IMR-90 (cell line): Measurements from ENCODE around the gene KMT2E. TPM values are rescaled to one million over a fixed set of nuclear protein-coding genes. Genes with fewer than 3 reads are reported as not detected.
A peak's percentile ranks its signal among the peaks of the same experiment; 100 is the strongest.

Source experiments
- ATAC-seq: fragments of 200-7000 bp; cut with Tn5 transposase; 2 replicates; pipeline ENCODE4 v1.9.1; 2020; ENCODE audit warnings: low read depth, mild to moderate bottlenecking, moderate library complexity
- BruUV-seq: library from RNA; stranded (reverse); fragments of 400-500 nt; replicated peaks from 2 replicates; lab custom pipeline; 2021; lab: Mats Ljungman, UMichigan
- CTCF ChIA-PET: fragments of 300-600 bp; formaldehyde crosslinking; extraction: SDS; loops from one replicate; lab custom pipeline; 2021; ENCODE audit warnings: antibody characterized with exemption; lab: Yijun Ruan, JAX
- POLR2A ChIA-PET: fragments of 300-600 bp; sonication (Branson Sonifier 250); formaldehyde crosslinking; loops from one replicate; lab custom pipeline; 2022; ENCODE audit warnings: antibody characterized with exemption; ENCODE audit not compliant: unreplicated experiment; lab: Charles Lee
- DNase-seq: peaks from one replicate; pipeline ENCODE4 v3.0.0; 2013
- H2AFZ ChIP-seq: replicated peaks from 2 replicates; pipeline ENCODE3; 2013; ENCODE audit warnings: low read length, mild to moderate bottlenecking; ENCODE audit not compliant: poor library complexity
- H2AK5ac ChIP-seq: 2 replicates; pipeline ENCODE4 v1.6.1; 2013; ENCODE audit warnings: low read depth, low read length, inconsistent platforms
- H2AK9ac ChIP-seq: replicated peaks from 2 replicates; pipeline ENCODE3; 2013; ENCODE audit warnings: mild to moderate bottlenecking, low read depth, low read length, moderate library complexity; ENCODE audit not compliant: poor library complexity
- H2BK120ac ChIP-seq: 2 replicates; pipeline ENCODE4 v1.6.1; 2013; ENCODE audit warnings: low read depth, low read length, inconsistent platforms
- H2BK15ac ChIP-seq: 3 replicates; pipeline ENCODE4 v1.6.1; 2013; ENCODE audit warnings: low read depth, low read length, inconsistent platforms
- H2BK20ac ChIP-seq: 2 replicates; pipeline ENCODE4 v1.6.1; 2013; ENCODE audit warnings: low read depth, mild to moderate bottlenecking, inconsistent platforms, low read length, moderate library complexity
- H2BK5ac ChIP-seq: 2 replicates; pipeline ENCODE4 v1.6.1; 2013; ENCODE audit warnings: mild to moderate bottlenecking, low read depth, low read length, inconsistent platforms; ENCODE audit not compliant: poor library complexity, severe bottlenecking
- H3K14ac ChIP-seq: replicated peaks from 2 replicates; pipeline ENCODE4 v1.6.1; 2013; ENCODE audit warnings: low read depth, low read length, inconsistent platforms
- H3K18ac ChIP-seq: 2 replicates; pipeline ENCODE4 v1.6.1; 2013; ENCODE audit warnings: low read depth, low read length, control low read depth
- H3K23ac ChIP-seq: 2 replicates; pipeline ENCODE4 v1.6.1; 2013; ENCODE audit warnings: low read depth, low read length, inconsistent platforms
- H3K27ac ChIP-seq: 2 replicates; pipeline ENCODE4 v1.5.1; 2013; ENCODE audit warnings: mild to moderate bottlenecking, control low read depth, low read length; ENCODE audit not compliant: insufficient read depth
- H3K27me3 ChIP-seq: 2 replicates; pipeline ENCODE4 v1.6.1; 2013; ENCODE audit warnings: low read length; ENCODE audit not compliant: control insufficient read depth, insufficient read depth
- H3K36me3 ChIP-seq: 2 replicates; pipeline ENCODE4 v1.6.1; 2013; ENCODE audit warnings: low read length, mixed read lengths; ENCODE audit not compliant: control insufficient read depth, insufficient read depth
- H3K4ac ChIP-seq: 2 replicates; pipeline ENCODE4 v1.6.1; 2013; ENCODE audit warnings: low read depth, low read length, inconsistent platforms
- H3K4me1 ChIP-seq: 2 replicates; pipeline ENCODE4 v1.6.1; 2013; ENCODE audit warnings: low read length, mixed read lengths; ENCODE audit not compliant: control insufficient read depth, insufficient read depth
- H3K4me2 ChIP-seq: 2 replicates; pipeline ENCODE4 v1.6.1; 2013; ENCODE audit warnings: low read depth, mild to moderate bottlenecking, control low read depth, low read length, moderate library complexity
- H3K4me3 ChIP-seq: 2 replicates; pipeline ENCODE4 v1.5.1; 2013; ENCODE audit warnings: low read depth, mild to moderate bottlenecking, control low read depth, low read length, moderate library complexity; ENCODE audit not compliant: insufficient read depth
- H3K56ac ChIP-seq: 2 replicates; pipeline ENCODE4 v1.6.1; 2013; ENCODE audit warnings: low read length, inconsistent platforms; ENCODE audit not compliant: insufficient read depth; ENCODE audit errors: extremely low read depth
- H3K79me1 ChIP-seq, 2 experiments: 2 replicates each; pipeline ENCODE4 v1.6.1; 2013; ENCODE audit warnings: low read length in 2 of 2, inconsistent platforms in 1 of 2, low read depth in 1 of 2
- H3K9ac ChIP-seq: 2 replicates; pipeline ENCODE4 v1.6.1; 2013; ENCODE audit warnings: low read depth, low read length, control low read depth
- H3K9me1 ChIP-seq: 2 replicates; pipeline ENCODE4 v1.6.1; 2013; ENCODE audit warnings: low read length, inconsistent platforms; ENCODE audit not compliant: insufficient read depth
- H3K9me3 ChIP-seq: 2 replicates; pipeline ENCODE4 v1.6.1; 2013; ENCODE audit warnings: low read length; ENCODE audit not compliant: control insufficient read depth, insufficient read depth
- H4K20me1 ChIP-seq: 2 replicates; pipeline ENCODE4 v1.6.1; 2013; ENCODE audit warnings: low read length, inconsistent platforms; ENCODE audit not compliant: insufficient read depth
- H4K5ac ChIP-seq: 2 replicates; pipeline ENCODE4 v1.6.1; 2013; ENCODE audit warnings: mild to moderate bottlenecking, low read depth, low read length, control low read depth
- H4K8ac ChIP-seq, 2 experiments: 2 replicates each; pipeline ENCODE4 v1.6.1; 2013; ENCODE audit warnings: low read depth in 2 of 2, low read length in 2 of 2, control low read depth in 1 of 2, inconsistent platforms in 1 of 2
- H4K91ac ChIP-seq: 2 replicates; pipeline ENCODE4 v1.6.1; 2013; ENCODE audit warnings: low read depth, low read length, inconsistent platforms; ENCODE audit not compliant: insufficient read depth
- BHLHE40 ChIP-seq: fragments of 150-350 bp; IDR thresholded peaks from 2 replicates; pipeline ENCODE4 v1.6.1; 2016; ENCODE audit warnings: mild to moderate bottlenecking, low read depth, low read length
- FOS ChIP-seq: fragments of 150-350 bp; IDR thresholded peaks from 2 replicates; pipeline ENCODE4 v1.6.1; 2016; ENCODE audit warnings: low read depth, low read length
- MAFK ChIP-seq: IDR thresholded peaks from 2 replicates; pipeline ENCODE4 v1.6.1; 2012; ENCODE audit warnings: low read depth, low read length, improper control_type of control experiment
- MAZ ChIP-seq: IDR thresholded peaks from 2 replicates; pipeline ENCODE4 v1.6.1; 2012; ENCODE audit warnings: low read depth, mild to moderate bottlenecking, low read length, improper control_type of control experiment, moderate library complexity, borderline replicate concordance
- RCOR1 ChIP-seq: IDR thresholded peaks from 2 replicates; pipeline ENCODE4 v1.6.1; 2012; ENCODE audit warnings: mild to moderate bottlenecking, low read length, improper control_type of control experiment; ENCODE audit not compliant: insufficient replicate concordance
- SMC3 ChIP-seq: fragments of 150-350 bp; IDR thresholded peaks from 2 replicates; pipeline ENCODE4 v1.6.1; 2016; ENCODE audit warnings: low read depth, mild to moderate bottlenecking, antibody characterized with exemption, low read length, moderate library complexity
- WGBS, 2 experiments: methylation state at CpG; one replicate each; pipeline versions ENCODE4 v1.1.5 to v1.1.7; 2013; ENCODE audit warnings: missing lambda C conversion rate in 2 of 2; ENCODE audit not compliant: insufficient read length in 1 of 2; ENCODE audit errors: extremely low coverage in 2 of 2; 5-methylcytosine and 5-hydroxymethylcytosine counted together
- dilution Hi-C: fragments of 300-500 bp; cut with HindIII; formaldehyde crosslinking; loops from one replicate; pipeline ENCODE4 v1.14.3; 2018; ENCODE audit warnings: low sequenced_read_pairs; ENCODE audit not compliant: unreplicated experiment
- in situ Hi-C: fragments of 300-500 bp; cut with MboI; formaldehyde crosslinking; loops from 3 replicates; pipeline ENCODE4 v1.14.3; 2019; ENCODE audit warnings: low sequenced_read_pairs, inconsistent platforms, mixed read lengths
- intact Hi-C: fragments of 100-400 bp; cut with micrococcal nuclease; formaldehyde crosslinking; loops from 2 replicates; pipeline ENCODE4 v1.10.0; 2022
- polyA plus RNA-seq, 3 experiments: library from polyadenylated mRNA; depleted of rRNA; stranded (reverse); fragments of >200 nt; gene quantifications; 2 replicates each; pipeline ENCODE4 v1.2.3, GENCODE V29; 2012; ENCODE audit warnings: low replicate concordance in 1 of 3
- total RNA-seq: library from RNA; depleted of rRNA; stranded (reverse); fragments of >200 nt; gene quantifications from 2 replicates; pipeline ENCODE4 v1.2.3, GENCODE V29; 2012
- TF ChIP-seq, protein P1 (sequence below): fragments of 150-350 bp; IDR thresholded peaks from 2 replicates; pipeline ENCODE4 v1.6.1; 2016; ENCODE audit warnings: low read depth, mild to moderate bottlenecking, low read length, moderate library complexity, borderline replicate concordance

KMT2E gene
- total and polyA plus RNA-seq, 2 of the 4 experiments (the other 2 are of a cell fraction) = 16.8 to 79.2 TPM

DNA sequence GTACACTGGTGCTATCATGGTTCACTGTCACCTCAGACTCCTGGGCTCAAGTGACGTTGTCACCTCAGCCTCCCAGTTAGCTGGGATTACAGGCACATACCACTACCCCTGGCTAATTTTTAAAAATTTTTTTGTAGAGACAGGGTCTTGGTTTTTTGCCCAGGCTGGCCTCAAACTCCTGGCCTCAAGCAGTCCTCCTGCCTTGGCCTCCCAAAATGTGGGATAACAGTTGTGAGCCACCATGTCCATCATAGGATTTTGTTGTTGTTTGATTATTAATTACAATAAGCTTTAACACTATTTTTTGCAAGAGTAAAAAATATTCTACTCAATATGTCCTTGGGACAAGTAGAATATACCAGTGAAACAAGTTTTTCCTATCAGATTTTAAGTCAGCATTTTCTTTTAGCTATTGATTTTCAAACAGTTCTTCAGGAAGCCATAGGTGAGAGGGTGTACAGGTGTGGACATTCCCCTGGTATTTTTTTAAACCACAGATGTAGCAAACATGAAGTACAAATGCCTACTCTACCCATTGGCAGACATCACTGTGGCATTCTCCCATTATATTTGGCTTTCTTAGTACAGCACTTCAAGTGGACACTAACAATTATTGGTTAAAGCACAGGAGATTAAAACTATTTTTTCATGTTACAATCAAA lies 18.7 kb downstream of the KMT2E start:
- ATAC-seq (no peak), DNase-seq (no peak)
- H2AFZ ChIP-seq = no peak overlapping the region
- H4K91ac ChIP-seq = no peak overlapping the region
- no peak overlapping the region for H3K9ac ChIP-seq
- ChIA-PET POLR2A (no interaction called here), CTCF (no interaction called here)
- H3K4ac ChIP-seq = no peak overlapping the region
- no peaks in the 10 kb centered on the region for H3K4me1 ChIP-seq
- peaks cover 94% of the 10 kb centered on the region for H4K20me1 ChIP-seq
- no peak overlapping the region for H2BK20ac ChIP-seq
- H3K18ac ChIP-seq = no peak overlapping the region
- BruUV-seq = no TSS peak
- no peak overlapping the region for H3K56ac ChIP-seq
- H3K23ac ChIP-seq = 0 out of 2 replicates have a peak overlapping the region, but pooled peaks have one; percentile 19
- intact Hi-C loops = no loop called here
- in situ Hi-C loops = no loop called here
- peaks cover 3% of the 10 kb centered on the region for H3K36me3 ChIP-seq
- no peak overlapping the region for H3K4me3 ChIP-seq
- dilution Hi-C loops = no loop called here
- peaks cover 17% of the 10 kb centered on the region for H3K9me1 ChIP-seq
- peaks cover 3 to 59% of the 10 kb centered on the region in 2 experiments; a peak in 3 of 4 replicates for H3K79me1 ChIP-seq
- no peak overlapping the region for H2BK5ac ChIP-seq
- H2BK15ac ChIP-seq = no peak overlapping the region
- H2AK9ac ChIP-seq = no peak overlapping the region
- no CpG with 5 or more reads among the region's 1 CpG for WGBS, 2 experiments
- H4K8ac ChIP-seq = no peak overlapping the region
- H3K9me3 ChIP-seq = no peaks in the 10 kb centered on the region
- H3K4me2 ChIP-seq = no peak overlapping the region
- no peaks in the 10 kb centered on the region for H3K27me3 ChIP-seq
- H3K27ac ChIP-seq = no peak overlapping the region
- no peak overlapping the region for H2BK120ac ChIP-seq
- no peak overlapping the region for H4K5ac ChIP-seq
- no peak overlapping the region for H2AK5ac ChIP-seq
- H3K14ac ChIP-seq = no peak overlapping the region
- TF ChIP-seq MAFK (no peak), SMC3 (no peak), RCOR1 (no peak), BHLHE40 (no peak), MAZ (no peak), FOS (no peak)
- TF ChIP-seq, protein P1, sequence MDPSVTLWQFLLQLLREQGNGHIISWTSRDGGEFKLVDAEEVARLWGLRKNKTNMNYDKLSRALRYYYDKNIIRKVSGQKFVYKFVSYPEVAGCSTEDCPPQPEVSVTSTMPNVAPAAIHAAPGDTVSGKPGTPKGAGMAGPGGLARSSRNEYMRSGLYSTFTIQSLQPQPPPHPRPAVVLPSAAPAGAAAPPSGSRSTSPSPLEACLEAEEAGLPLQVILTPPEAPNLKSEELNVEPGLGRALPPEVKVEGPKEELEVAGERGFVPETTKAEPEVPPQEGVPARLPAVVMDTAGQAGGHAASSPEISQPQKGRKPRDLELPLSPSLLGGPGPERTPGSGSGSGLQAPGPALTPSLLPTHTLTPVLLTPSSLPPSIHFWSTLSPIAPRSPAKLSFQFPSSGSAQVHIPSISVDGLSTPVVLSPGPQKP = no peak
